Measurements from ENCODE around the gene VTI1A. TPM values are rescaled to one million over a fixed set of nuclear protein-coding genes. Genes with fewer than 3 reads are reported as not detected.

VTI1A gene
- total and polyA plus RNA-seq, 2 of the 13 experiments (the other 11 are each of a cell fraction or from before 2014, with no cell fraction given): 11.7 to 32.7 TPM

- TF ChIP-seq TFDP1 (CRISPR knock-in tag; IDR thresholded peaks at IDR 0.05; ENCODE audit: borderline replicate concordance) (0 out of 2 replicates have a peak, but pooled peaks have one; percentile 32), ZNF772 (CRISPR knock-in tag; IDR thresholded peaks at IDR 0.05) (no peak), HMG20B (CRISPR knock-in tag; conservative IDR thresholded peaks at IDR 0.05) (0 out of 2 replicates have a peak, but pooled peaks have one; percentile 14), ZNF580 (CRISPR knock-in tag; IDR thresholded peaks at IDR 0.05; ENCODE audit: borderline replicate concordance, low read depth) (no peak; the same call in 1 of the 2 replicates), RXRA (CRISPR knock-in tag; IDR thresholded peaks at IDR 0.05) (peak; percentile 79; the same call in 1 of the 2 replicates), KIAA2018 (CRISPR knock-in tag; IDR thresholded peaks at IDR 0.05; ENCODE audit: borderline replicate concordance) (no peak), ZMAT3 (CRISPR knock-in tag; conservative IDR thresholded peaks at IDR 0.05) (no peak), BCL3 (CRISPR knock-in tag; IDR thresholded peaks at IDR 0.05) (no peak), HMG20A (CRISPR knock-in tag; IDR thresholded peaks at IDR 0.05; ENCODE audit: borderline replicate concordance) (peak; percentile 68; the same call in 1 of the 2 replicates), ZNF710 (CRISPR knock-in tag; IDR thresholded peaks at IDR 0.05; ENCODE audit: borderline replicate concordance) (0 out of 2 replicates have a peak, but pooled peaks have one; percentile 25), ZNF780A (CRISPR knock-in tag; IDR thresholded peaks at IDR 0.05) (no peak), ZNF335 (CRISPR knock-in tag; IDR thresholded peaks at IDR 0.05) (peak; percentile 61; the same call in 1 of the 2 replicates), TOPORS (CRISPR knock-in tag; IDR thresholded peaks at IDR 0.05) (no peak), MEIS2 (CRISPR knock-in tag; IDR thresholded peaks at IDR 0.05) (peak; percentile 99)
Measured at GRCh38 chr10:112741830-112742402, 294.9 kb downstream of the VTI1A start (continued).

All from HepG2 (cell line).